Measurements from ENCODE around the gene YEATS4.

YEATS4 gene

DNA sequence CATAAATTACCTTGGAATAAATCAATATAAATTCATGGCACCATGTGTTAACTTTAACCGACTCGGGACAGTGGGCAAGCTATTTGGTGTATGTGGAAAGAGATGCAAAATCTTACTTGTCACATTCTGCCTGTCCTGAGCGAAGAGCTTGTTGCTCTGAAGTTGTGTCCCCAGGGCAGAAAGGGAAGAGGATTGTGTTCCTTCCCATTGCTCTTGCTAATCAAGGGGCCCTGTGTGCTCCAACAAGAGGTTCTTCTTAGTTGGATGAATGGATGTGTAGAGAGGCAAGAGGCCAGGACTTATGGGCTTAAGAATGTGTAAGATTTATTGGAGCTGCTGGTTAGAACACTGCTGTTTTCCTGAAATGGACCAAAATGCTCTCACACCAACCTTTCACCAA is 74.1 kb downstream of the YEATS4 start:
- TF ChIP-seq, protein P1, sequence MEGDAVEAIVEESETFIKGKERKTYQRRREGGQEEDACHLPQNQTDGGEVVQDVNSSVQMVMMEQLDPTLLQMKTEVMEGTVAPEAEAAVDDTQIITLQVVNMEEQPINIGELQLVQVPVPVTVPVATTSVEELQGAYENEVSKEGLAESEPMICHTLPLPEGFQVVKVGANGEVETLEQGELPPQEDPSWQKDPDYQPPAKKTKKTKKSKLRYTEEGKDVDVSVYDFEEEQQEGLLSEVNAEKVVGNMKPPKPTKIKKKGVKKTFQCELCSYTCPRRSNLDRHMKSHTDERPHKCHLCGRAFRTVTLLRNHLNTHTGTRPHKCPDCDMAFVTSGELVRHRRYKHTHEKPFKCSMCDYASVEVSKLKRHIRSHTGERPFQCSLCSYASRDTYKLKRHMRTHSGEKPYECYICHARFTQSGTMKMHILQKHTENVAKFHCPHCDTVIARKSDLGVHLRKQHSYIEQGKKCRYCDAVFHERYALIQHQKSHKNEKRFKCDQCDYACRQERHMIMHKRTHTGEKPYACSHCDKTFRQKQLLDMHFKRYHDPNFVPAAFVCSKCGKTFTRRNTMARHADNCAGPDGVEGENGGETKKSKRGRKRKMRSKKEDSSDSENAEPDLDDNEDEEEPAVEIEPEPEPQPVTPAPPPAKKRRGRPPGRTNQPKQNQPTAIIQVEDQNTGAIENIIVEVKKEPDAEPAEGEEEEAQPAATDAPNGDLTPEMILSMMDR (IDR thresholded peaks at IDR 0.05) = no peak
- no peak for DNase-seq
- H3K9me3 Mint-ChIP-seq = no peaks in the 10 kb centered on the region
- no peak overlapping the region for H3K4me3 Mint-ChIP-seq
- no peaks in the 10 kb centered on the region for H3K36me3 Mint-ChIP-seq (ENCODE audit: low read depth)
- peaks cover 6% of the 10 kb centered on the region for H3K27me3 Mint-ChIP-seq (ENCODE audit: low read depth, poor library complexity)
- no peak overlapping the region for H3K27ac Mint-ChIP-seq
- H3K4me1 Mint-ChIP-seq = peaks cover 14% of the 10 kb centered on the region

DNA sequence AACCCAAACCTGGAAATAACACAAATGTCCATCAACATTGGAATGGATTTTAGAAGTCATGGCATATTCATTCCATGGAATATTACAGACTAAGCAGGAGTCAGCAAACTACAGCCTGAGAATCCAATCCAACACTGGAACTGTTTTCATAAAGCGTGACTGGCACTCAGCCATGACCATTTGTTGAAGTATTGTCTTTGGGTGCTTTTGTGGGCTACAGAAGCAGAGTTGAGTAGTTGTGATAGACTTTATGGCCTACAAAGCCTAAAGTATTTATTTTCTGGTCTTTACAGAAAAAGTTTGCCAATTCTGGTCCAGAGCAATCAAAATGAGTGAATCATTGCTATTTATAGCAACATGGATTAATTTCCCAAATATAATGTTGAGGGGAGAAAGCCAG is 76.1 kb downstream of the YEATS4 start:
- Mint-ChIP-seq H3K27me3 (ENCODE audit: low read depth, poor library complexity) (peaks cover 3% of the 10 kb centered on the region), H3K4me1 (peaks cover 4% of the 10 kb centered on the region), H3K9me3 (no peaks in the 10 kb centered on the region), H3K4me3 (no peak overlapping the region), H3K27ac (no peak overlapping the region), H3K36me3 (ENCODE audit: low read depth) (no peaks in the 10 kb centered on the region)
- TF ChIP-seq, protein P1 (IDR thresholded peaks at IDR 0.05) = no peak
- no peak for DNase-seq

DNA sequence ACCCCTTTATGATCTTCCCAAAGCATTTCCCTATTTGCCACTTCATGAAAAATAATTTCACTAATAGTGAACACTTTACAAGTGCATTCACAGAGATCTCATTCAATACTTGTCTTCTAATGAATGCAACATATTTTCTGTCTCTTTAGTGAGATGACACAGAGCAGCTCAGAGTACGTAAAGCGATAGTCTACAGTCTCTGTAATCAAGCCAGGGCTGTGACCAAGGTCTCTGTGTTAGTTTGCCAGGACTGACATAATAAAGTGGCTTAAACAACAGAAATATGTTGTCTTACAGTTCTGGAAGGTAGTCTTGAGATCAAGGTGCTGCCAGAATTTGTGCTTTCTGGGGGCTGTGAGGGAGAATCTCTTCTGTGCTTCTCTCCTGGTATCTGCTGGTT is 77.5 kb downstream of the YEATS4 start:
- Mint-ChIP-seq H3K9me3 (no peaks in the 10 kb centered on the region), H3K27me3 (ENCODE audit: low read depth, poor library complexity) (peaks cover 3% of the 10 kb centered on the region), H3K4me3 (no peak overlapping the region), H3K36me3 (ENCODE audit: low read depth) (no peaks in the 10 kb centered on the region), H3K27ac (no peak overlapping the region), H3K4me1 (peaks cover 4% of the 10 kb centered on the region)
- no peak for DNase-seq
- TF ChIP-seq, protein P1 (IDR thresholded peaks at IDR 0.05) = no peak

DNA sequence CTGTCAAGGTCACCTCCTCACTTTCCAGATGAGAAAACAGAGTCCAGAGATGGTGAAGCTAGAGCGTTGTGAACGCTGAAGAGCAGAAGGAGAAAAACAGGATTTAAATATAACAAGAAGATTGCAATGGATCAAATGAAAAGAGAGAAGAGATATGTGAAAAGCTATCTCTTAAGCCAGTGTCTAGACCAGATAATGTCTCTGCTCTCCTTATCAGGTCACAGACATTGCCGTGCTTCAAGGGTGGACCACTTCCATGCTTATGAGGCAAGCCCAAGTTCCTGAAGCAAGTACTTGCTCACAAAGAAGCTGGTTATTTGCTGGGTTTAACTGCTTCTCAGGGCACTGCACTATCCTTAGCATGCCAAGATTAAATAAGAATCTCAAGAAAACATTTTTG is 79.0 kb downstream of the YEATS4 start:
- no peak overlapping the region for H3K4me3 Mint-ChIP-seq
- H3K27me3 Mint-ChIP-seq (ENCODE audit: low read depth, poor library complexity) = peaks cover 3% of the 10 kb centered on the region
- H3K9me3 Mint-ChIP-seq = no peaks in the 10 kb centered on the region
- DNase-seq = no peak
- TF ChIP-seq, protein P1 (IDR thresholded peaks at IDR 0.05) = no peak
- H3K36me3 Mint-ChIP-seq (ENCODE audit: low read depth) = no peaks in the 10 kb centered on the region
- H3K4me1 Mint-ChIP-seq = peaks cover 4% of the 10 kb centered on the region
- H3K27ac Mint-ChIP-seq = no peak overlapping the region

DNA sequence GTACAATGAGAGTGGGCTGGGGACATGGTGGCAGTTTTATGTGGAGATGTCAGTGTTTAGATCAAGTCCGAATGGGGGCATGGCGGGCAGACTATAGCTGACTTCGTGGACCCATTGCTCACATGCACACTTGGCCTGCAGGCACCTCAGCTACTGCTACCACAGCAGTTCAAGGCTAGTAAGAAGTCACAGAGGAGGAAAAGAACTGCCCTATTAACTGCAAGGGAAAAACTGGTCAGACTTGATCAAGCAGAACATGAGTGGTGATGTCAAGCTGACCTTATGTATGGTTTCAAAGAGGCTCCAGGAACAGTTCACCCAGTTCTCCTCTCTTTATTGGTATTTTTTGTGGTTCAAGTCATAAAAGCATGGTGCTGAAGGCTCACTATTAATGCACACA is 80.5 kb downstream of the YEATS4 start:
- no peak for DNase-seq
- Mint-ChIP-seq H3K9me3 (peaks cover 3% of the 10 kb centered on the region), H3K36me3 (ENCODE audit: low read depth) (no peaks in the 10 kb centered on the region), H3K27ac (no peak overlapping the region), H3K27me3 (ENCODE audit: low read depth, poor library complexity) (peaks cover 3% of the 10 kb centered on the region), H3K4me1 (peaks cover 4% of the 10 kb centered on the region), H3K4me3 (no peak overlapping the region)
- TF ChIP-seq, protein P1 (IDR thresholded peaks at IDR 0.05) = no peak
